GM18519 (cell line): ENCODE measurements around the gene TMEM50B.

Source experiments
- ATAC-seq: cut with Tn5 transposase; IDR thresholded peaks from one replicate; pipeline ENCODE4 v1.9.1; 2021; ENCODE audit warnings: mild to moderate bottlenecking, moderate library complexity; ENCODE audit not compliant: unreplicated experiment, low FRiP score

The TMEM50B gene

GRCh38 chr21:33401630-33401992 lies 78.2 kb downstream of the TMEM50B start:
- no peak for ATAC-seq
